KBM-7 (cell line): ENCODE measurements around the gene DAAM1.

Experiments used
- DNase-seq: peaks from one replicate; pipeline ENCODE4 v3.0.0-alpha.2; 2015
- in situ Hi-C: fragments of 300-500 bp; cut with MboI; formaldehyde crosslinking; loops from 2 replicates; pipeline ENCODE4 v1.14.3; 2020; ENCODE audit warnings: low sequenced_read_pairs, low pct_unique_long_range_greater_than_20kb, mixed read lengths

DAAM1 gene

GRCh38 chr14:59370158-59370742 is 181.8 kb downstream of the DAAM1 start:
- in situ Hi-C loops = no loop called here

GRCh38 chr14:59371771-59372170 is 183.3 kb downstream of the DAAM1 start:
- no peak for DNase-seq

More at GRCh38 chr14:59370158-59370742, 181.8 kb downstream of the DAAM1 start:
- DNase-seq = no peak

GRCh38 chr14:59374048-59374447 is 185.6 kb downstream of the DAAM1 start:
- no peak for DNase-seq

More at GRCh38 chr14:59371771-59372170, 183.3 kb downstream of the DAAM1 start:
- in situ Hi-C loops = no loop called here

DNA sequence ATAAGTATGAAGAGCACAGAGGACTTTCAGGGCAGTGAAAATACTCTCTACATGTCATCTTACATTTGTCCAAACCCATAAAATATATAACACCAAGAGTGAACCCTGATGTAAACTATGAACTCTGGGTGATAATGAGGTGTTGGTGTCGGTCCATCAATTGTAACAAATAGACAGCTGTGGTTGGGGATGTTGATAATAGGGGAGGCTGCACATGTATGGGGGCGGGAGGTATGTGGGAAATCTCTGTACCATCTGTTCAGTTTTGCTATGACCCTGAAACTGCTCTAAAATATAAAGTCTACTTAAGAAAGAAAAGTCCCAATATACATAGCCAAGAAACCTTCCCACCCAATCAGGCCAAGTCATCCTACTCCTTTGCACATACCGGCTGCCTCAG is 188.2 kb downstream of the DAAM1 start:
- no peak for DNase-seq
- in situ Hi-C loops = no loop called here

More at GRCh38 chr14:59374048-59374447, 185.6 kb downstream of the DAAM1 start:
- in situ Hi-C loops = no loop called here

GRCh38 chr14:59377491-59377890 is 189.0 kb downstream of the DAAM1 start:
- DNase-seq = no peak
- in situ Hi-C loops = no loop called here

- DNase-seq = no peak
- in situ Hi-C loops = no loop called here
These were observed 189.6 kb downstream of the DAAM1 start for GRCh38 chr14:59377991-59378601.

DNA sequence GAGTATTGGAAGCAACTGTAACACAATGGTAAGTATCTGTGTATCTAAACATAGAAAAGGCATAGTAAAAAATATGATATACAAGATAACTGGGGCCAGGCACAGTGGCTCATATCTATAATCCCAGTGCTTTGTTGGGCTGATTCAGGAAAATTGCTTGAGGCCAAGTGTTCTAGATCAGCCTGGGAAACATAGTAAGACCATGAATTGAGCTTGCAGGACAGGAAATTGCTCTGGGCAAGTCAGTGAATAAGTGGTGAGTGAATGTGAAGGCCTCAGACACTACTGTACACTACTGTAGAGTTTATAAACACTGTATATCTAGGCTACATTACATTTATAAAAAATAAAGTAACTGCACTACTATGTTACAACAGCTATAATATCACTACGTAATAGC is 201.5 kb downstream of the DAAM1 start:
- in situ Hi-C loops = no loop called here

DNA sequence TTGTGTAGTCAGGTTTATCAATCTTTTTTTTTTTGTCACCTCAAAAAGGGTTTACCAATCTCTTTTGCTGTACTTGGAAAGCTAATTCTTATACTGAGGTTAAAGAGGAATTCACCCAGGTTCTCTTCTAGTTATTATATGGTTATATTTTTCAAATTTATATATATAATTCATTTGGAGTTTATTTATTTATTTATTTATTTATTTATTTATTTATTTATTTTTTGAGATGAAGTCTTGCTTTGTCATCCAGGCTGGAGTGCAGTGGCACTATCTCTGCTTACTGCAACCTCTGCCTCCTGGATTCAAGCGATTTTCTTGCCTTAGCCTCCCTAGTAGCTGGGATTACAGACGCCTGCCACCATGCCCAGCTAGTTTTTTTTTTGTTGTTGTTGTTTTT is 202.9 kb downstream of the DAAM1 start:
- in situ Hi-C loops = no loop called here
- no peak for DNase-seq

More for the DNA sequence above, 201.5 kb downstream of the DAAM1 start:
- no peak for DNase-seq

DNA sequence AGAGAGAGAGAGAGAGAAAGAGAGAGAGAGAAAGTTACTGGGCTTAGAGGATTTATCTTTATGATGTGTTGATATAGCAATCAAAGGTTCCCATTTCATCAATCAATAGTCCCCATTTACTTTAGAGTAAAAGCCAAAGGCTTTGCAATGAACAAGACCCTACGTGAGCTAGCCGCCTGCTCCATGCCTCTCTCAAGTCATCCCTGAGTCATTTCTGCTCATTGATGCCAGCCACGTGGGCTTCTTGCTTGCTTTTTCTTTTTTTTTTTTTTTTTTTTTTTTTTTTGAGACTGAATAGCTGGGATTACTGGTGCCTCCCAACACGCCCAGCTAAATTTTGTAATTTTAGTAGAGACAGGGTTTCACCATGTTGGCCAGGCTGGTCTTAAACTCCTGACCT is 205.8 kb downstream of the DAAM1 start:
- in situ Hi-C loops = no loop called here
- DNase-seq = no peak

DNA sequence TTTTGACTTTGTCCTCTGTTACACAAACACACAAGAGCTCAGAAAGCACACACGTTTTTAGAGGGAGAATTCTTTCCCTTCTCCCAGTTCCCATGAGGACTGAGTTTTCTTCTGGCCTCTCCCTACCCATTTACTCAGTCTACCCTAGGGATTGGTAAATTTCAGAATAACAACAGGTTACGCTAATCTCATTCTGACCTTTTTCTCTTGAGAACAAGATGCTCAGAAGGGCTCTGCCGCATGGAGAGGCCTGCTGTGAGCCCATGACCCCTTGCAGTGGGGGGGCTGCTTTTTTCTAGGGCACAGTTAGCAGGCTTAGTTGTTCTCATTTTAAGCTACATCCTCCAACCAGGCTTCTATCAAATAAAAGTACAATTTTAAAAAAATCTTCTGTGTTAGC is 207.2 kb downstream of the DAAM1 start:
- no peak for DNase-seq
- in situ Hi-C loops = no loop called here

DNA sequence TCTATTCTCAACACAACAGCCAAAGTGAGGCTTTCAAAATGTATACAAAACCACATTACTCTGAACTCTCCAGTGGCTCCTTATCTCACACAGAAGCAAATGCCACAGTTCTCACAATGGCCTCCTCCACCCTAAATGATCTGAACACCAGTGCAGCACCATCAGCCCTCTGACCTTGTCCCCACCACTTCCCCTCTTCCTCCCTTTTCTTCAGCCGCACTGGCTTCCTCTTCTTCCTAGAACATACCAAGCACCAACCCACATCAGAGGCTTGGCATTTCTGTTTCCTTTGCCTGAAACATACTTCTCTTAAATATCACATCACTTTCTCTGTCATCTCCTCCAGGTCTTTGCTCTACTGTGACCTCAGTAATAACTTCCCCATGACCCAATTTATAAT is 210.4 kb downstream of the DAAM1 start:
- in situ Hi-C loops = no loop called here
- peak; percentile 98 for DNase-seq

DNA sequence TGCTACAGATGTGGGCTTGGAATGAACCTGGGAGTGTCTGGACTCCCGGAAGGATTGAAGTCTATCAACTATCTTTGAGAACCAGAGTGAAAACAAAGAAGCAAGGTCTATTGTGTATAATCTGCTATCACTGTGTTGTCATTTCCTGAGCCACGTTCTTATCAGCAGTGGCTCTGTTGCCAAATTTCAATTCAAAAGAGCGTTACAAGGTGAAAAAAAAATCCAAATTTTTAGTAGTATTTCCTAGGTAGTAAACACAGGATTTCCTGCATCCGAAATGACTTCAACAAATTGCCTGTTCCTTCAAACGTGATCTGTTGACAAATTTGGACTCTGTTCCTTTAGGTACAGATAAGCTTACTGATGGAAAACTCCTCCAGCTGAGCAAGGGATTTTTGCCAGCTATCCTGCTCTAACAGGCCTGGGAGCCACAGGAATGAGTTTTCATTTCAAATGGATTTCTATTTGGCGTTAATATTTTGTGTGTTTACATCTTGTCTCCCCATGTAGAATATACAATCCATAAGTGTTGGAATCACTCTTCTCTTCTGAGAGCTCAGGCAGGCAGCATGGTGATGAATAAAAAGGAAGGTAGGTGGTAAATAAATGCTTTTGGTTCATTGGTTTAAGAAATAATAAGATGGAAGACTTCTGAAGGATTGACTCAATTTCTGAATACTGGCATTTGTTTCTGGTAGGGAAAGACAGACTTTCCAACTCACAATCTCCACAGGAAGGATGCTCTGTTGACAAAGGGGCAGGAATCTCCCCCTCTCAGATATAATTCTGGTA is 218.2 kb downstream of the DAAM1 start:
- in situ Hi-C loops = no loop called here
- no peak for DNase-seq

DNA sequence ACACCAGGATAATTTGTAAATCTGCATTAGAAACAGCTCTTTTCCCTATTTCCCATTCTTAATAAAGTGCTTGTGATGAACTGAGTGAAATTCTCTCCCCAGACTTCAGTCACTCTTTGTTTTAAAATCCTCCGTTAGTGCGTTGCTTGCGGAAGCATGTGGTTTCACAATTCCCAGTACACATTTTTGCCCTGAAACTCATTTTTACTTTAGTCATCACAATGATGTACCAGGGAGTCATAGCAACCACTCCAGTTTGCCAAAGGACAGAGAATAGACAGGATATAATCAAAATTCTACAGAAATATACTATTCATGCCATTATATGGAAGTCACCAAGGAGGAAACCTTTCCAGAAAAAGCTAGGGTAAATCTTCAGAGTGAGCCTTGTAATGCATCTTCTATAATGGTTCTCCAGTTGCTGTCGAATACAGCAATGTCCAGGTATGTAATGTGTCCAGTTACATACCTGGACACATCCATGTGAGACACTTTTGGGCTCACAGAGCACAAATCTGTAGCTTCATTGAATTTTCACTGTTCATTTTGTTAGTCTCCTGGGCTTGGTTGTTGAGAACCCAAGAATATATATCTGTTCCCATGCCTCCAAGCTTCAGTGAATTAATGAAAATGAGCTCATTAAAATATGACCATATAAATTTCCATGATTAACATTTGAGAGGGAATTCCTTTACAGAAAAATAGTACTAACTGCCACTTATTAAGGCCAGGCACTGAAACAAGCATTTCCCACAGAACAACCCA is 219.0 kb downstream of the DAAM1 start:
- DNase-seq = no peak
- in situ Hi-C loops = no loop called here

DNA sequence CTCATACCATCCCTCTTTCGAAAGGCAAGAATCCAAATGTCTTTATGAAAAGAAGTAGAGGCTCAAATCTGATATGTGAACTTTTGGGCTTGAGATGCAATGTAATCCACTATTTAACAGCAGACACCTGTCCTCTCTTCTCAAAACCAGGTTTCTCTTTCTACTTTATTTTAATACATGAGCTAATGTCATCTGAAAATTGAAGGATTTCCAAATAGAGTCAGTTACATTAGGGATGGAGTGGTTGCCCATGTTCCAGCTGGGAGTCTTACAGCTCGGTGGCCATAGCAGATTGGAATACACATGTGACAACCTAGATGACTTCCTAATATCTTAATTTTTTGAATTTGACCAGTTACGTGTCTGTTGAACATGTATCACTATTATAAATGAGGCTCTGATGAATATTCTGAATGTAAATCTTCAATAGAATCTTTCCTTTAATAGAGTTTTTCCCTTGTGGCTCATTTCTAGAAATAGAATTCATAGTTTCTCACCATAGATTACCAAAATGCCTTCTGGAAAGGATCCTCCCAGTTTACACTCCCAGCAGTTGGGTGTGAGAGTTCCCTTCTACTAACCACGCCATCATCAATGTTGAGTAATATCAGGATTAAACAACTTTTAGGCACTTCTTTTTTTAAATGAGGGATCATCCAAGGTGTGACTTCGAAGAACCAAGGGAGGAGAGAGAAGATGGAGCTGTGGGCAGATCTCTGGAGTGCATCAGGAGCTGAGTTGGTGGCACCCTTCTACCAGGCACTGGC is 227.6 kb downstream of the DAAM1 start:
- in situ Hi-C loops = no loop called here
- no peak for DNase-seq

DNA sequence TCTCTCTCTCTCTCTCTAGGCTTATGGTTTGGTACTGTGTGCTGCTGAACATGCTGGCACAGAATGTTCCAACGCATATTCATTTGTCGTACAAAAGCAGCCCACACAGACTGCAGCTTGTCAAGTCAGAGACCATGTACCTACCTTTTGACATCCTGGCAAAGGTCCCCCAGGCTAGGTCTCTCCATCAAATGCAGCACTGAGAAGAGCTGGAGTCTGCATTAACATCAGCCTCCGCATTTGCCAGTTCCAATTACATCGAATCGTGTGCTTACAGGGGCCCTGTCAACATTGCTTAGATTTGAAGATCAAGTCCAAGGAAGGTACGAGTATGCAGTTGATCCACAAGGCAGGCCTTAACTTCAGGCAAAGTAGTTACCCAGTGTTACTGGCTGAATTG is 228.8 kb downstream of the DAAM1 start:
- no peak for DNase-seq
- in situ Hi-C loops = no loop called here

- in situ Hi-C loops = no loop called here
These were observed 230.8 kb downstream of the DAAM1 start for GRCh38 chr14:59419303-59419702.

More at GRCh38 chr14:59419303-59419702, 230.8 kb downstream of the DAAM1 start:
- no peak for DNase-seq
